HepG2 (cell line): ENCODE results near the gene ZBTB21. TPM values are rescaled to one million over a fixed set of nuclear protein-coding genes. Genes with fewer than 3 reads are reported as not detected.

Experiments
- ATAC-seq: fragments of 200-7000 bp; cut with Tn5 transposase; 3 replicates; pipeline ENCODE4 v1.9.1; 2020; ENCODE audit warnings: mild to moderate bottlenecking, moderate library complexity
- BruUV-seq: library from RNA; stranded (reverse); fragments of 400-500 nt; replicated peaks from 2 replicates; lab custom pipeline; 2021; lab: Mats Ljungman, UMichigan
- CTCF ChIA-PET: fragments of 300-600 bp; formaldehyde crosslinking; extraction: SDS; loops from one replicate; lab custom pipeline; 2021; ENCODE audit warnings: low total read pairs, inconsistent platforms, low intra/inter-chr PET ratio; lab: Yijun Ruan, JAX
- POLR2A ChIA-PET: fragments of 350-600 bp; sonication (Branson Sonifier 250); formaldehyde crosslinking; loops from one replicate; lab custom pipeline; 2020; ENCODE audit warnings: antibody characterized with exemption, inconsistent platforms; lab: Yijun Ruan, JAX
- DNase-seq: peaks from one replicate; pipeline ENCODE4 v3.0.0-alpha.2; 2015; ENCODE audit warnings: low spot score
- FAIRE-seq: peaks from 3 replicates; lab custom pipeline; 2011; peaks lifted over from hg19 to GRCh38; lab: Jason Lieb, UNC
- H2AFZ ChIP-seq: one replicate; pipeline ENCODE4 v1.6.1; 2011; ENCODE audit warnings: low read length, inconsistent platforms
- H3K27ac ChIP-seq: fragments of 300-600 bp; 3 replicates; pipeline ENCODE4 v1.8.0; 2011; ENCODE audit warnings: mixed run types, mild to moderate bottlenecking, mixed read lengths, low read length, inconsistent platforms; ENCODE audit not compliant: insufficient read depth; ENCODE audit errors: extremely low read length
- H3K27me3 ChIP-seq, 2 experiments: fragments of 200-600 bp in 1 of 2; 2 replicates in 1 of 2; 3 replicates in 1 of 2; pipeline versions ENCODE4 v1.6.0 to v1.8.0; 2011; ENCODE audit warnings: low read length in 2 of 2, mild to moderate bottlenecking in 2 of 2, moderate library complexity in 2 of 2, inconsistent platforms in 1 of 2; ENCODE audit not compliant: insufficient read depth in 2 of 2, control insufficient read depth in 1 of 2
- H3K36me3 ChIP-seq, 2 experiments: fragments of 200-600 bp in 1 of 2; replicated peaks in 1 of 2; 2 replicates in 1 of 2; 3 replicates in 1 of 2; pipeline versions ENCODE4 v1.5.1 to v1.8.0; 2011; ENCODE audit warnings: low read length in 2 of 2, inconsistent platforms in 1 of 2; ENCODE audit not compliant: insufficient read depth in 2 of 2, control insufficient read depth in 1 of 2
- H3K4me1 ChIP-seq: 2 replicates; pipeline ENCODE4 v1.5.1; 2012; ENCODE audit warnings: low read length, inconsistent platforms; ENCODE audit not compliant: insufficient read depth
- H3K4me2 ChIP-seq: 2 replicates; pipeline ENCODE4 v1.6.0; 2011; ENCODE audit warnings: low read depth, low read length, inconsistent platforms
- H3K4me3 ChIP-seq, 3 experiments: fragments of 200-600 bp in 1 of 3; sonication (generic), shearing (Covaris generic) in 1 of 3; replicated peaks in 1 of 3; 2 replicates each; pipeline ENCODE4 v1.5.1; 2011 to 2016; ENCODE audit warnings: low read length in 3 of 3, inconsistent platforms in 2 of 3, low read depth in 2 of 3, mild to moderate bottlenecking in 2 of 3, control low read depth in 1 of 3, mixed read lengths in 1 of 3; ENCODE audit not compliant: insufficient read depth in 1 of 3
- H3K79me2 ChIP-seq: one replicate; pipeline ENCODE4 v1.6.1; 2011; ENCODE audit warnings: low read length, inconsistent platforms; ENCODE audit not compliant: insufficient read depth
- H3K9ac ChIP-seq: 2 replicates; pipeline ENCODE4 v1.6.0; 2011; ENCODE audit warnings: mild to moderate bottlenecking, low read depth, low read length, inconsistent platforms; ENCODE audit not compliant: insufficient read depth
- H3K9me3 ChIP-seq: 2 replicates; pipeline ENCODE4 v1.5.1; 2012; ENCODE audit warnings: mild to moderate bottlenecking, low read length
- H4K20me1 ChIP-seq: 2 replicates; pipeline ENCODE4 v1.6.0; 2011; ENCODE audit warnings: inconsistent platforms, mild to moderate bottlenecking, low read length, moderate library complexity; ENCODE audit not compliant: insufficient read depth
- ATF7 ChIP-seq, 2 experiments: fragments of 450-650 bp in 1 of 2; sonication (generic) in 1 of 2; formaldehyde crosslinking in 1 of 2; IDR thresholded peaks; 2 replicates each; pipeline versions ENCODE4 v1.4.0 to v1.6.1; 2016 to 2020; ENCODE audit warnings: antibody characterized with exemption in 1 of 2, mild to moderate bottlenecking in 1 of 2, missing genetic modification reagents in 1 of 2
- CEBPB ChIP-seq: IDR thresholded peaks from 2 replicates; pipeline ENCODE4 v1.6.1; 2011; ENCODE audit warnings: low read depth, low read length, improper control_type of control experiment, borderline replicate concordance
- CEBPG ChIP-seq: IDR thresholded peaks from 2 replicates; pipeline ENCODE4 v1.6.1; 2016
- CREB1 ChIP-seq, 2 experiments: fragments of 450-650 bp in 1 of 2; IDR thresholded peaks; 2 replicates each; pipeline ENCODE4 v1.6.1; 2016 to 2017; ENCODE audit warnings: control low read depth in 1 of 2, mild to moderate bottlenecking in 1 of 2, missing compliant biosample characterization in 1 of 2, missing genetic modification characterization in 1 of 2
- FOSL2 ChIP-seq: sonication (generic); formaldehyde crosslinking; IDR thresholded peaks from 2 replicates; pipeline ENCODE4 v1.4.0; 2020; ENCODE audit warnings: missing genetic modification reagents
- MZF1 ChIP-seq: sonication (generic); formaldehyde crosslinking; IDR thresholded peaks from 2 replicates; pipeline ENCODE4 v1.8.1; 2023; ENCODE audit warnings: mild to moderate bottlenecking, missing genetic modification reagents, borderline replicate concordance
- NFIB ChIP-seq: sonication (generic); formaldehyde crosslinking; IDR thresholded peaks from 2 replicates; pipeline ENCODE4 v1.9.0; 2021; ENCODE audit warnings: missing genetic modification reagents, mild to moderate bottlenecking, borderline replicate concordance
- RFX1 ChIP-seq: fragments of 450-650 bp; IDR thresholded peaks from 2 replicates; pipeline ENCODE4 v1.6.1; 2017
- ZNF3 ChIP-seq: IDR thresholded peaks from 2 replicates; pipeline ENCODE4 v1.7.0; 2017; ENCODE audit warnings: inconsistent platforms
- WGBS: methylation state at CpG from one replicate; pipeline ENCODE4 v1.1.6; 2017; ENCODE audit warnings: low lambda C conversion rate; 5-methylcytosine and 5-hydroxymethylcytosine counted together
- in situ Hi-C: cut with HindIII; loops from 2 replicates; pipeline ENCODE4 v1.10.0; 2017; ENCODE audit warnings: low pct_unique_long_range_greater_than_20kb; ENCODE audit not compliant: extremely low pct_ligation_motif_present
- intact Hi-C: fragments of 100-400 bp; cut with micrococcal nuclease; formaldehyde crosslinking; loops from one replicate; pipeline ENCODE4 v1.10.0; 2022; ENCODE audit not compliant: unreplicated experiment
- polyA plus RNA-seq, 8 experiments: library from polyadenylated mRNA; depleted of rRNA in 3 of 8; stranded (reverse) in 7 of 8; unstranded in 1 of 8; fragments of >200 nt; fragmentation: Illumina TruSeq in 4 of 8; extraction: Trizol in 4 of 8; gene quantifications; 2 replicates each; pipeline versions ENCODE4 v1.2.1 to v1.2.3, GENCODE V29; 2011 to 2016; ENCODE audit warnings: low read depth in 4 of 8, missing spikeins in 1 of 8, mixed read lengths in 1 of 8; ENCODE audit not compliant: insufficient read depth in 1 of 8
- total RNA-seq, 5 experiments: library from RNA; depleted of rRNA; stranded (reverse); fragments of >200 nt; fragmentation: Illumina TruSeq; extraction: Trizol; gene quantifications; 2 replicates each; pipeline ENCODE4 v1.2.3, GENCODE V29; 2016; ENCODE audit warnings: low read depth in 1 of 5
- TF ChIP-seq, protein P1 (sequence below): sonication (generic); formaldehyde crosslinking; IDR thresholded peaks from 2 replicates; pipeline ENCODE4 v1.4.0; 2020; ENCODE audit warnings: missing genetic modification reagents
- TF ChIP-seq, protein P2 (sequence below), 2 experiments: fragments of 450-650 bp in 1 of 2; sonication (generic) in 1 of 2; formaldehyde crosslinking; IDR thresholded peaks; 2 replicates each; pipeline versions ENCODE4 v1.5.0 to v1.8.0; 2020 to 2022; ENCODE audit warnings: mild to moderate bottlenecking in 1 of 2, missing genetic modification reagents in 1 of 2

ZBTB21 gene
- total and polyA plus RNA-seq, 2 of the 13 experiments (the other 11 are each of a cell fraction or from before 2014, with no cell fraction given) = 4.5 to 6.1 TPM

DNA sequence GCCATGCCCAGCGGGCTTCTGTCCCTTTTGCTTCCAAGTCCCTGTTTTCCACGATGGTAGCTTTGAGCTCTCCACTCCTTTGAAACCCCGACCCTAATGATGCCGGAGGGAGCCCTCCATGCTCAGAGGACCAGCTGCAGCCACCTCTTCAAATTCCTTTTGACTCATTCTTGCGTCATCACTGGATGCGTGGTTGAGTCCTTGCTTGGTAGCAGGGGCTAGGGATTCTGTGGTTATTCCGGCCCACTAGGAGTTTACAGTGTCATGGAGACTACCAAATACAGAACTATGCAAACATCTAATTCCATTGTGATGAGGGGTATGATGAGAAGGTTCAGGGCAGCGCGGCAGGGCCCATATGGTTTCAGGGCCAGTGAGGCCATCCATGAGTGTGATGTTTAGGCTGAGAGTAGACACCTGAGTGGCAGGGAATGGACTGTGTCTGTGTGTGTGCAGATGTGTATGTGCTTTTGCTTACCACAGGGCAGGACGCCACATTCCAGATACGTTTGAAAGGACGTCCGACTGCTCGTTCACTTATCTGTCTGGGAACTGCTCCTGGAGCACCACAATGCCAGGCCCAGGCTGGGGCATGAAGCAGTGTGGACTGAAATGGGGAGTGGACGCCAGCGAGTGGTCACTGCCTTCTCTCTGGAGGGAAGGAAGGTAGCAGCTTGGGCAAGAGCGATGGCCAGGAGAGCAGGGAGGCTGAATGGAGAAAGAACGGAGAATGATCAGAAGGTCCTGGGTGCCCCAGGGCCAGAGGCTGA, 30.4 kb upstream of the ZBTB21 start:
- in situ Hi-C loops = no loop called here
- Histone ChIP-seq H3K4me1 (peaks cover 38% of the 10 kb centered on the region), H4K20me1 (no peaks in the 10 kb centered on the region), H3K4me3 (no peak overlapping the region), H3K9ac (no peak overlapping the region), H3K27ac (no peak overlapping the region), H3K4me2 (peak overlapping the region; percentile 44; the same call in 1 of the 2 replicates), H3K79me2 (no peaks in the 10 kb centered on the region), H3K9me3 (no peaks in the 10 kb centered on the region), H3K27me3 (peaks cover 3 to 35% of the 10 kb centered on the region in 2 experiments; a peak in 3 of 5 replicates), H2AFZ (no peak overlapping the region), H3K36me3 (no peaks in the 10 kb centered on the region)
- peak; percentile 67 for DNase-seq
- peak; percentile 36; the same call in 1 of the 2 replicates for TF ChIP-seq RFX1
- TF ChIP-seq ZNF3 (CRISPR knock-in tag) = no peak
- TF ChIP-seq, protein P1, sequence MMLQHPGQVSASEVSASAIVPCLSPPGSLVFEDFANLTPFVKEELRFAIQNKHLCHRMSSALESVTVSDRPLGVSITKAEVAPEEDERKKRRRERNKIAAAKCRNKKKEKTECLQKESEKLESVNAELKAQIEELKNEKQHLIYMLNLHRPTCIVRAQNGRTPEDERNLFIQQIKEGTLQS = peak; percentile 49; the same call in 1 of the 2 replicates
- peak; percentile 55 for TF ChIP-seq CEBPG (CRISPR knock-in tag)
- TF ChIP-seq, protein P2, sequence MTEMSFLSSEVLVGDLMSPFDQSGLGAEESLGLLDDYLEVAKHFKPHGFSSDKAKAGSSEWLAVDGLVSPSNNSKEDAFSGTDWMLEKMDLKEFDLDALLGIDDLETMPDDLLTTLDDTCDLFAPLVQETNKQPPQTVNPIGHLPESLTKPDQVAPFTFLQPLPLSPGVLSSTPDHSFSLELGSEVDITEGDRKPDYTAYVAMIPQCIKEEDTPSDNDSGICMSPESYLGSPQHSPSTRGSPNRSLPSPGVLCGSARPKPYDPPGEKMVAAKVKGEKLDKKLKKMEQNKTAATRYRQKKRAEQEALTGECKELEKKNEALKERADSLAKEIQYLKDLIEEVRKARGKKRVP (CRISPR knock-in tag; IDR thresholded peaks at IDR 0.05) = peak in 1 of 2 experiments; percentile 37; a peak in 2 of 4 replicates
- TF ChIP-seq FOSL2 (CRISPR knock-in tag) = peak; percentile 87
- TF ChIP-seq NFIB = no peak
- peak; percentile 91 for TF ChIP-seq CEBPB
- peak; percentile 46 for TF ChIP-seq ATF7 (IDR thresholded peaks at IDR 0.05)
- TF ChIP-seq ATF7 (CRISPR knock-in tag; IDR thresholded peaks at IDR 0.05) = no peak
- TF ChIP-seq CREB1 (IDR thresholded peaks at IDR 0.05) = peak; percentile 42; the same call in 1 of the 2 replicates
- no peak for TF ChIP-seq CREB1 (CRISPR knock-in tag; IDR thresholded peaks at IDR 0.05)
- no peak for TF ChIP-seq MZF1 (CRISPR knock-in tag)
- 15% methylated on average over 17 of the region's 18 CpGs for WGBS
- no peak for FAIRE-seq
- BruUV-seq = no TSS peak
- CTCF ChIA-PET = no interaction called here
- POLR2A ChIA-PET = interaction anchor here (0.9 kb wide), 1 partner anchor 325 kb away, joined by 3 read pairs; no protein-coding TSS in a partner anchor
- intact Hi-C loops = no loop called here
- ATAC-seq = peak; percentile 32
